Neutrophil (primary cell): ENCODE measurements around the gene PORCN.

Source experiments
- H3K27ac ChIP-seq: fragments of 200-600 bp; sonication (generic); 2 replicates; pipeline ENCODE4 v1.5.1; 2016; ENCODE audit warnings: mild to moderate bottlenecking, moderate library complexity
- H3K27me3 ChIP-seq: fragments of 200-600 bp; sonication (generic); 2 replicates; pipeline ENCODE4 v1.6.0; 2016; ENCODE audit warnings: mild to moderate bottlenecking
- H3K36me3 ChIP-seq: fragments of 200-600 bp; sonication (generic); 2 replicates; pipeline ENCODE4 v1.5.1; 2017
- H3K4me1 ChIP-seq, 2 experiments: fragments of 200-600 bp in 1 of 2; sonication (generic) in 1 of 2; 1 replicate in 1 of 2; 2 replicates in 1 of 2; pipeline versions ENCODE4 v1.5.1 to v1.6.1; 2013 to 2016; ENCODE audit warnings: low read depth in 1 of 2, low read length in 1 of 2, mild to moderate bottlenecking in 1 of 2, moderate library complexity in 1 of 2; ENCODE audit not compliant: control insufficient read depth in 1 of 2, insufficient read depth in 1 of 2
- H3K4me3 ChIP-seq, 2 experiments: fragments of 200-600 bp in 1 of 2; sonication (generic) in 1 of 2; 1 replicate in 1 of 2; 2 replicates in 1 of 2; pipeline ENCODE4 v1.5.1; 2013 to 2016; ENCODE audit warnings: low read depth in 1 of 2, low read length in 1 of 2, mild to moderate bottlenecking in 1 of 2, moderate library complexity in 1 of 2
- H3K9me3 ChIP-seq: fragments of 200-600 bp; sonication (generic); 2 replicates; pipeline ENCODE4 v1.5.1; 2016
- CTCF ChIP-seq: fragments of 200-600 bp; sonication (generic); IDR thresholded peaks from 2 replicates; pipeline ENCODE4 v1.5.1; 2016; ENCODE audit warnings: antibody characterized with exemption

PORCN gene

GRCh38 chrX:48508400-48509244 lies at the start of gene PORCN:
Gene PORCN, plus strand, starts transcription at chrX:48508992. Its CDS starts 829 bp downstream, at chrX:48509821.
- H3K4me1 ChIP-seq, result peaks cover 6 to 7% of the 10 kb centered on the region in 2 experiments
- no peaks in the 10 kb centered on the region for H3K27me3 ChIP-seq
- H3K36me3 ChIP-seq, result no peaks in the 10 kb centered on the region
- TF ChIP-seq CTCF, result no peak
- H3K27ac ChIP-seq, result peak within 1 kb of the TSS; percentile 46
- no peaks in the 10 kb centered on the region for H3K9me3 ChIP-seq
- peak within 1 kb of the TSS; percentile 62 to 67 for H3K4me3 ChIP-seq

- Histone ChIP-seq H3K4me3 (no peak overlapping the region), H3K27me3 (no peaks in the 10 kb centered on the region), H3K36me3 (no peaks in the 10 kb centered on the region), H3K27ac (no peak overlapping the region), H3K4me1 (no peaks in the 10 kb centered on the region), H3K9me3 (no peaks in the 10 kb centered on the region)
- no peak for TF ChIP-seq CTCF
Measured at GRCh38 chrX:48459483-48459882, 49.3 kb upstream of the PORCN start.

GRCh38 chrX:48460031-48460430 lies 48.8 kb upstream of the PORCN start:
- Histone ChIP-seq H3K36me3 (no peaks in the 10 kb centered on the region), H3K9me3 (no peaks in the 10 kb centered on the region), H3K27ac (no peak overlapping the region), H3K4me3 (no peak overlapping the region), H3K27me3 (no peaks in the 10 kb centered on the region), H3K4me1 (no peaks in the 10 kb centered on the region)
- TF ChIP-seq CTCF, result no peak

GRCh38 chrX:48460606-48461005 lies 48.2 kb upstream of the PORCN start:
- Histone ChIP-seq H3K27me3 (no peaks in the 10 kb centered on the region), H3K36me3 (no peaks in the 10 kb centered on the region), H3K4me3 (no peak overlapping the region), H3K9me3 (no peaks in the 10 kb centered on the region), H3K27ac (no peak overlapping the region), H3K4me1 (no peaks in the 10 kb centered on the region)
- TF ChIP-seq CTCF, result no peak

- Histone ChIP-seq H3K36me3 (no peaks in the 10 kb centered on the region), H3K9me3 (no peaks in the 10 kb centered on the region), H3K4me3 (no peak overlapping the region), H3K27ac (no peak overlapping the region), H3K27me3 (no peaks in the 10 kb centered on the region), H3K4me1 (no peaks in the 10 kb centered on the region)
- TF ChIP-seq CTCF, result no peak
Measured at GRCh38 chrX:48461830-48462229, 47.0 kb upstream of the PORCN start.
